Upper lobe of left lung (tissue), 6 donors: Measurements from ENCODE around the gene PAX9. TPM values are rescaled to one million over a fixed set of nuclear protein-coding genes. Genes with fewer than 3 reads are reported as not detected.

ENCODE experiments used
- ATAC-seq, 2 donors: fragments of 200-7000 bp; cut with Tn5 transposase; one replicate each; pipeline ENCODE4 v1.9.1; 2022; ENCODE audit warnings: mild to moderate bottlenecking in 2 of 2, moderate library complexity in 2 of 2; ENCODE audit not compliant: low FRiP score in 2 of 2
- DNase-seq, 2 donors: peaks; one replicate each; pipeline ENCODE4 v3.0.0-alpha.2; 2019 to 2020
- H3K27ac ChIP-seq, 4 donors: fragments of 200-600 bp; sonication (generic); one replicate each; pipeline ENCODE4 v1.5.1; 2016 to 2019
- H3K27me3 ChIP-seq, 4 donors: fragments of 200-600 bp; sonication (generic); one replicate each; pipeline ENCODE4 v1.5.1; 2017 to 2019
- H3K36me3 ChIP-seq, 4 donors: fragments of 200-600 bp; sonication (generic); one replicate each; pipeline ENCODE4 v1.5.1; 2016 to 2019
- H3K4me1 ChIP-seq, 4 donors: fragments of 200-600 bp; sonication (generic); one replicate each; pipeline ENCODE4 v1.5.1; 2018 to 2019
- H3K4me3 ChIP-seq, 4 donors: fragments of 200-600 bp; sonication (generic); one replicate each; pipeline ENCODE4 v1.5.1; 2017 to 2019; ENCODE audit warnings: mild to moderate bottlenecking in 2 of 4, moderate library complexity in 1 of 4
- H3K9me3 ChIP-seq, 4 donors: fragments of 200-600 bp; sonication (generic); one replicate each; pipeline ENCODE4 v1.5.1; 2018 to 2019
- CTCF ChIP-seq, 6 experiments: fragments of 450-650 bp in 4 of 6; fragments of 200-600 bp in 2 of 6; sonication (generic) in 2 of 6; IDR thresholded peaks; one replicate each; pipeline ENCODE4 v1.5.1; 2016 to 2019; ENCODE audit warnings: antibody characterized with exemption in 6 of 6
- EP300 ChIP-seq, 4 donors: sonication (generic); formaldehyde crosslinking; IDR thresholded peaks; one replicate each; pipeline ENCODE4 v1.5.1; 2017; ENCODE audit warnings: antibody characterized with exemption in 4 of 4, control low read depth in 2 of 4
- POLR2A ChIP-seq, 4 donors: fragments of 450-650 bp; IDR thresholded peaks; one replicate each; pipeline ENCODE4 v1.5.1; 2016 to 2017; ENCODE audit warnings: antibody characterized with exemption in 4 of 4, mild to moderate bottlenecking in 2 of 4
- POLR2AphosphoS5 ChIP-seq, 2 donors: sonication (generic); formaldehyde crosslinking; IDR thresholded peaks; one replicate each; pipeline ENCODE4 v1.5.1; 2017; ENCODE audit warnings: antibody characterized with exemption in 2 of 2
- WGBS, 2 donors: methylation state at CpG; one replicate each; pipeline ENCODE4 v1.1.5; 2017 to 2018; 5-methylcytosine and 5-hydroxymethylcytosine counted together
- total RNA-seq, 6 donors: library from RNA; depleted of rRNA in 4 of 6; stranded (reverse); fragments of >200 nt in 4 of 6; gene quantifications; one replicate each; pipeline versions ENCODE4 v1.1.0 to v1.2.1, GENCODE V29; 2016 to 2021
- donor health status: DM: no; HTN: no; CAD: no; lungs with moderate emphysema.
- donor health status: DM: no; HTN: yes; CAD: no; lungs with severe emphysema.

Gene PAX9
- 10 to 100 TPM in 2 of 6 donors, 1 to 10 TPM in 3, under 1 TPM in 1; 0.83 to 12.7 (median 4.7) TPM for total RNA-seq

- Histone ChIP-seq H3K36me3 (no peaks in the 10 kb centered on the region), H3K4me1 (peaks cover 41 to 68% (median 63%) of the 10 kb centered on the region in 4 donors), H3K9me3 (no peaks in the 10 kb centered on the region), H3K27me3 (peaks cover 0 to 90% (median 64%) of the 10 kb centered on the region in 4 donors), H3K4me3 (peak within 1 kb of the TSS in 3 of 4 donors; percentile 25 to 43 (median 37)), H3K27ac (no peak within 1 kb of the TSS)
- ATAC-seq (peak; percentile 86 to 88), DNase-seq (peak; percentile 79 to 90)
- TF ChIP-seq CTCF (IDR thresholded peaks at IDR 0.05) = no peak
- TF ChIP-seq EP300 (IDR thresholded peaks at IDR 0.05) = no peak
- TF ChIP-seq POLR2AphosphoS5 (IDR thresholded peaks at IDR 0.05) = no peak
- TF ChIP-seq POLR2A (IDR thresholded peaks at IDR 0.05) = no peak
- WGBS, 2 donors = 2 to 5% methylated on average over 21 to 41 of the region's 44 CpGs
Measured at GRCh38 chr14:36661506-36662257, at the start of gene PAX9. PAX9 (plus strand) TSS chr14:36661860; CDS start chr14:36662090, 230 bp downstream.

GRCh38 chr14:36617824-36618223, 43.8 kb upstream of the PAX9 start:
- no peak for DNase-seq
- Histone ChIP-seq H3K27me3 (no peaks in the 10 kb centered on the region), H3K4me1 (no peaks in the 10 kb centered on the region), H3K36me3 (no peaks in the 10 kb centered on the region), H3K4me3 (no peak overlapping the region), H3K9me3 (no peaks in the 10 kb centered on the region), H3K27ac (no peak overlapping the region)
- TF ChIP-seq CTCF (IDR thresholded peaks at IDR 0.05) (no peak), POLR2AphosphoS5 (IDR thresholded peaks at IDR 0.05) (no peak), EP300 (IDR thresholded peaks at IDR 0.05) (no peak), POLR2A (IDR thresholded peaks at IDR 0.05) (no peak)
- peak in 1 of 2 donors; percentile 11 for ATAC-seq
- WGBS, 2 donors = 65 to 75% methylated on average over 2 to 5 of the region's 5 CpGs

- no peaks in the 10 kb centered on the region for H3K36me3 ChIP-seq
- DNase-seq (no peak), ATAC-seq (no peak)
- H3K4me1 ChIP-seq = no peaks in the 10 kb centered on the region
- H3K4me3 ChIP-seq = no peak overlapping the region
- H3K27me3 ChIP-seq = no peaks in the 10 kb centered on the region
- TF ChIP-seq EP300 (IDR thresholded peaks at IDR 0.05) = no peak
- no peak for TF ChIP-seq POLR2A (IDR thresholded peaks at IDR 0.05)
- no peak for TF ChIP-seq POLR2AphosphoS5 (IDR thresholded peaks at IDR 0.05)
- no peak for TF ChIP-seq CTCF (IDR thresholded peaks at IDR 0.05)
- H3K9me3 ChIP-seq = no peaks in the 10 kb centered on the region
- no peak overlapping the region for H3K27ac ChIP-seq
- WGBS, 2 donors = 51 to 67% methylated on average over 2 of the region's 2 CpGs
Measured at GRCh38 chr14:36618641-36619040, 43.0 kb upstream of the PAX9 start.

- TF ChIP-seq POLR2AphosphoS5 (IDR thresholded peaks at IDR 0.05) = no peak
- TF ChIP-seq CTCF (IDR thresholded peaks at IDR 0.05) = no peak
- TF ChIP-seq EP300 (IDR thresholded peaks at IDR 0.05) = no peak
- no peak for TF ChIP-seq POLR2A (IDR thresholded peaks at IDR 0.05)
- Histone ChIP-seq H3K27me3 (no peaks in the 10 kb centered on the region), H3K4me3 (no peak overlapping the region), H3K36me3 (no peaks in the 10 kb centered on the region), H3K4me1 (no peaks in the 10 kb centered on the region), H3K27ac (no peak overlapping the region), H3K9me3 (no peaks in the 10 kb centered on the region)
- no peak for ATAC-seq
- DNase-seq = no peak
- 54 to 71% methylated on average over 3 of the region's 3 CpGs for WGBS, 2 donors
Measured at GRCh38 chr14:36619131-36619530, 42.5 kb upstream of the PAX9 start.

- no peaks in the 10 kb centered on the region for H3K27me3 ChIP-seq
- H3K36me3 ChIP-seq = no peaks in the 10 kb centered on the region
- no peak for ATAC-seq
- no peaks in the 10 kb centered on the region for H3K9me3 ChIP-seq
- no peak overlapping the region for H3K4me3 ChIP-seq
- H3K4me1 ChIP-seq = no peaks in the 10 kb centered on the region
- H3K27ac ChIP-seq = no peak overlapping the region
- no peak for TF ChIP-seq EP300 (IDR thresholded peaks at IDR 0.05)
- TF ChIP-seq POLR2A (IDR thresholded peaks at IDR 0.05) = no peak
- no peak for TF ChIP-seq CTCF (IDR thresholded peaks at IDR 0.05)
- no peak for TF ChIP-seq POLR2AphosphoS5 (IDR thresholded peaks at IDR 0.05)
- no peak for DNase-seq
- 60 to 80% methylated on average over 2 of the region's 2 CpGs for WGBS, 2 donors
Measured at GRCh38 chr14:36619853-36620252, 41.8 kb upstream of the PAX9 start.
